Fibroblast of upper back skin (primary cell): ENCODE results near the gene LMTK2.
"Not testable (repeated sequence)": the region's sequence is repeated elsewhere in the genome, so short reads cannot be mapped to it uniquely, and the experiment has no call there.

ENCODE experiments used
- DNase-seq: peaks from one replicate; pipeline ENCODE4 v3.0.0-alpha.2; 2013

LMTK2 gene

GRCh38 chr7:98107313-98107721, 655 bp downstream of the LMTK2 start:
- no peak for DNase-seq

- no peak for DNase-seq
Observed at GRCh38 chr7:98110249-98111022, 3.8 kb downstream of the LMTK2 start.

GRCh38 chr7:98112077-98112476, 5.4 kb downstream of the LMTK2 start:
- DNase-seq, result no peak

GRCh38 chr7:98115746-98116525, 9.3 kb downstream of the LMTK2 start:
- DNase-seq, result no peak

- no peak for DNase-seq
Observed at GRCh38 chr7:98116656-98117461, 10.2 kb downstream of the LMTK2 start.

- peak; percentile 75 for DNase-seq
Observed at GRCh38 chr7:98119256-98119918, 12.7 kb downstream of the LMTK2 start.

GRCh38 chr7:98120559-98120958, 13.9 kb downstream of the LMTK2 start:
- no peak for DNase-seq

GRCh38 chr7:98121388-98121787, 14.7 kb downstream of the LMTK2 start:
- not testable (repeated sequence) for DNase-seq

GRCh38 chr7:98123365-98123696, 16.7 kb downstream of the LMTK2 start:
- no peak for DNase-seq

GRCh38 chr7:98125759-98126158, 19.1 kb downstream of the LMTK2 start:
- no peak for DNase-seq

- DNase-seq, result peak; percentile 32
Observed at GRCh38 chr7:98126311-98127142, 19.9 kb downstream of the LMTK2 start.

GRCh38 chr7:98128346-98128745, 21.7 kb downstream of the LMTK2 start:
- no peak for DNase-seq

GRCh38 chr7:98130959-98131358, 24.3 kb downstream of the LMTK2 start:
- no peak for DNase-seq

GRCh38 chr7:98133181-98133580, 26.5 kb downstream of the LMTK2 start:
- peak; percentile 25 for DNase-seq

GRCh38 chr7:98133621-98134303, 27.1 kb downstream of the LMTK2 start:
- DNase-seq, result no peak

GRCh38 chr7:98134420-98135228, 28.0 kb downstream of the LMTK2 start:
- no peak for DNase-seq

- no peak for DNase-seq
Observed at GRCh38 chr7:98135984-98136383, 29.3 kb downstream of the LMTK2 start.

- DNase-seq, result no peak
Observed at GRCh38 chr7:98136423-98136822, 29.8 kb downstream of the LMTK2 start.

GRCh38 chr7:98137134-98137825, 30.6 kb downstream of the LMTK2 start:
- DNase-seq, result no peak

- no peak for DNase-seq
Observed at GRCh38 chr7:98137826-98138151, 31.1 kb downstream of the LMTK2 start.
